ENCODE results near the gene VPS52.
A peak's percentile ranks its signal among the peaks of the same experiment; 100 is the strongest.

DNA sequence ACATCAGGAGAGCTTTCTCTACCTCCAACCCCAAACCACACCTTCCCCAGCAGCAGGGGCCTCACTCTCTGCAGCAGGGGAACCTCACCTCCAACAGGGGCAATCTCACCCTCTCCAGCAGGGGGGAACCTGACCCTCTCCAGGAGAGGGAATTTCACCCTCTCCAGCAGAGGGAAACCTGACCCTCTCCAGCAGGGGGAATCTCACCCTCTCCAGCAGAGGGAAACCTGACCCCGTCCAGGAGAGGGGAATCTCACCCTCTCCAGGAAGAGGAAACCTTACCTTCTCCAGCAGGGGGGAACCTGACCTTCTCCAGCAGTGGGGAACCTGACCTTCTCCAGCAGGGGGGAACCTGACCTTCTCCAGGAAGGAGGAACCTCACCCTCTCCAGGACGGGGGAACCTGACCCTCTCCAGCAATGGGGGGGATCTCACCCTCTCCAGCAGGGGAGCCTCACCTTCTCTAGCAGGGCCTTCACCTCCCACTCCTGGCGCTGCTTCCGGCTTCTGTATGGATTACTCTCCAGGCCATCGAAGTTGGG lies 8.4 kb upstream of the VPS52 start:
- TF ChIP-seq CTCF (IDR thresholded peaks at IDR 0.05; ENCODE audit: insufficient read depth, low read length): peak; percentile 44
- TF ChIP-seq POLR2AphosphoS5 (IDR thresholded peaks at IDR 0.05; ENCODE audit: low read depth): no peak
- no peak for TF ChIP-seq GABPA (IDR thresholded peaks at IDR 0.05; ENCODE audit: low read depth)

Data from HL-60 (cell line).